SH-SY5Y (cell line): Measurements from ENCODE around the gene CYB5A.

Experiments
- GATA2 ChIP-seq: IDR thresholded peaks from 2 replicates; pipeline ENCODE4 v1.6.1; 2011; ENCODE audit warnings: mild to moderate bottlenecking, low read depth, low read length
- GATA3 ChIP-seq: IDR thresholded peaks from 2 replicates; pipeline ENCODE4 v1.6.1; 2011; ENCODE audit warnings: low read depth, mild to moderate bottlenecking, low read length, moderate library complexity

GRCh38 chr18:74229005-74229404 is 62.8 kb downstream of the CYB5A start:
- TF ChIP-seq GATA2, result no peak
- TF ChIP-seq GATA3, result no peak
